SK-N-MC (cell line): ENCODE results near the gene PCDHA8.

Experiments
- EZH2 ChIP-seq: fragments of 200-600 bp; sonication (generic); IDR thresholded peaks from one replicate; pipeline ENCODE4 v1.6.1; 2017; ENCODE audit warnings: antibody characterized with exemption
- FOXP2 ChIP-seq: optimal IDR thresholded peaks from 2 replicates; pipeline ENCODE3; 2011; ENCODE audit warnings: mild to moderate bottlenecking, moderate library complexity; ENCODE audit not compliant: insufficient read depth; ENCODE audit errors: extremely low read length, control extremely low read depth
- POLR2AphosphoS5 ChIP-seq: IDR thresholded peaks from 2 replicates; pipeline ENCODE4 v1.6.1; 2012; ENCODE audit warnings: mild to moderate bottlenecking, low read depth, low read length, borderline replicate concordance

GRCh38 chr5:140827704-140828361 is 13.2 kb upstream of the PCDHA8 start, which contains the start of gene PCDHA6:
- TF ChIP-seq EZH2 (no peak), POLR2AphosphoS5 (no peak), FOXP2 (no peak)
